Lower leg skin (tissue), 3 donors: ENCODE data around the gene NCAPG2.

Experiments used
- CTCF ChIP-seq, 3 donors: fragments of 450-650 bp; IDR thresholded peaks; one replicate each; pipeline ENCODE4 v1.5.1; 2016; ENCODE audit warnings: antibody characterized with exemption in 3 of 3, mild to moderate bottlenecking in 3 of 3, moderate library complexity in 2 of 3
- POLR2A ChIP-seq, 2 donors: fragments of 450-650 bp; IDR thresholded peaks; one replicate each; pipeline ENCODE4 v1.6.1; 2016 to 2017; ENCODE audit warnings: antibody characterized with exemption in 2 of 2, mild to moderate bottlenecking in 1 of 2, moderate library complexity in 1 of 2

DNA sequence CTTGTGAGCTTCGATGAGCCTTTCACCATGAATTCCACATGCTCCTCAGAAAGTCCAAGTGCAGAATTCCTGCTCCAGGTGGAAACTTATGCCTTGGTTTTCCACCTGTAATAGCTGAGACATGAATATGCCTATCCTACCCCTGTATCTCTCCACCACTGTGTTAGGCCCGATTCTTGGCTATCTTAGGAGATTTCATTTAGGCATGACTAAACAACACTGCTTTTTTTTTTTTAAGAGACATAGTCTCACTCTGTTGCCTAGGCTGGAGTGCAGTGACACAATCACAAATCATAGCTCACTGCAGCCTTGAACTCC is 57.2 kb downstream of the NCAPG2 start:
- TF ChIP-seq CTCF (IDR thresholded peaks at IDR 0.05) (no peak), POLR2A (IDR thresholded peaks at IDR 0.05) (no peak)
